GM19455 (cell line): ENCODE results near the gene SAP30L.

Source experiments
- ATAC-seq: cut with Tn5 transposase; IDR thresholded peaks from one replicate; pipeline ENCODE4 v1.9.1; 2021; ENCODE audit not compliant: unreplicated experiment

The SAP30L gene

DNA sequence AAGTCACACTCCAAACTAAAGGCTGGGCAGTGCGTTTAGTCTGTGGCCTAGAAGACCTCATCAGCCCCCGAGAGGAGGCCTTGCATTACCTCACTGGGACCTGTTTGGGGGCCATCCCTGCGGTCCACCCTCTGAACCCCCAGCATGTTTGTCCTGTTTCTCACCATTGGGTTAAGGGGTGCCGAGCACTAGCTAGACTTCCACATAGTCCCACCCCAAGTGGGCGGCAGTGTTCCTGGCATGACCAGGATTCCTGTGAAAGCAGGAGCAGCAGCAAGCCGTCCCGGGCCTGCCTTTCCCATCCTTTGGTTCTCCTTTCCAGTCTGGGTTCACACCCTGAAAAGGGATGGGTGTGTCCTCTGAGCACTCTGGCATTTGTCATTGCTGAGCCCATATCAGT is 26.6 kb upstream of the SAP30L start:
- no peak for ATAC-seq

DNA sequence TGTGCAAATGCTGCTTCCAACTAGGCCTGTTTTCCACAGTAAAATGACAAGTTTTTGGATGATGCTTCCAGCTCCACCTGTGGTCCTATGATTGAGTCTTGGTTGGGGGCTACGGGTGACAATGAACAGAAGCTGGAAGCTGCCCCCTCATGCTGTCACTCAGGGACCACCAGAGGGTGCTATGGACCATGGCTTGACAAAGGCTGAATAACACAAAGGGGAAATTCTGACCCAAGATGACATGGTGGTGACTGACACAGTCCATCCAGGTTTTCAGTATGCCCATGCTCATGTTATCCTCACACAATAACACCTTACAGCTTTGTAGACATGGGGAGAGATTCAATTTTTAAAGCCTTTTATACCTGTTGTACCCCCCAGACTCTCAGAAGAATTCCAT is 23.9 kb upstream of the SAP30L start:
- ATAC-seq, result no peak

DNA sequence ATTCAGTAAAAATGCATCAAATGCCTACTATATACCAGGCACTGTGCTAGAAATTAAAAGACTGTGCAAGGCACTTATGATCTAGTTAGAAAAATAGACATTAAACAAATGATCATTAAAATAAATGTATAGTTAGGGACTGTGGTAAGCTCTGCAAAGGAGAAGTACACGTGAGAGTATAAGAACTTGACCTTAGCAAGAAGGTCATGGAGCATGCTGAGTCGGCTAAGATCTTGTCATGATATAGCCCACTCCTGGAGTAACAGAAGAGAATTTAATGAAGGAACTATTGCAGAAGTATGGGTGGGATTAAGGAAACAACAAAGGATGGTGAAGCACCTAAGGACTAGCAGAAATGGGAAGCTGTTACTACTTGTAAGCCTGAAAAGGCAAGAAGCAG is 23.5 kb upstream of the SAP30L start:
- ATAC-seq, result no peak

DNA sequence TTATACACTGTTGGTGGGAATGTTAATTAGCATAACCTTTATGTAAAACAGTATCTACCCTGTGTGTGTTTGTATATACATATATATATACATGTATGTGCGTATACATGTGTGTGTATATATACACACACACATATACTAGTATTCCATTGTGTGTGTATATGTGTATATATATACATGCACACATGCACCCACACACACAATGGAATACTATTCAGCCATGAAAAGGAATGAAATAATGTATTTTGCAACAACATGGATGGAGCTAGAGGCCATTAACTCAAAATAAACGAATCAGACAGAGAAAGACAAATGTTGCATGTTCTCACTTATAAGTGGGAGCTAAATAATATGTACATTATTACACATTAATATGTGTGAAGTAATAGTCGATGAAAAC is 17.6 kb upstream of the SAP30L start:
- no peak for ATAC-seq

DNA sequence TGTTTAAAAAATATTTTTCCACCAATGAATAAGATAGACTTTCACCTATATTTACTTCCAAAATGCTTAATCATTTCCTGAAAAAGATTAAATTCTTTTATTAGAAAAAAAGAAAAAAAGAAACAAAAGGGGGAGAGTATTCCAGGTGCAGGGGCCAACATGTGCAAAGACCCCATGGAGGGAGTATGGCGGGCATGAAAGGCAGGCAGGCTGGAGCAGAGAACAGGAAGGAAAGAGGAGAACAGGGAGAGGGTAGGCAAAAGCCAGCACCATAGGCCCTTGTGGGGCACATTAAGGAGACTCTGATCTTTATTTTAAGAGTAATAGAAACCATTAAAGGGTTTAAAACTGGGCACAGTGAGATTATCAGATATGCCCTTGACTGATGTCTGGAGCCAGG is 16.5 kb upstream of the SAP30L start:
- ATAC-seq, result no peak

DNA sequence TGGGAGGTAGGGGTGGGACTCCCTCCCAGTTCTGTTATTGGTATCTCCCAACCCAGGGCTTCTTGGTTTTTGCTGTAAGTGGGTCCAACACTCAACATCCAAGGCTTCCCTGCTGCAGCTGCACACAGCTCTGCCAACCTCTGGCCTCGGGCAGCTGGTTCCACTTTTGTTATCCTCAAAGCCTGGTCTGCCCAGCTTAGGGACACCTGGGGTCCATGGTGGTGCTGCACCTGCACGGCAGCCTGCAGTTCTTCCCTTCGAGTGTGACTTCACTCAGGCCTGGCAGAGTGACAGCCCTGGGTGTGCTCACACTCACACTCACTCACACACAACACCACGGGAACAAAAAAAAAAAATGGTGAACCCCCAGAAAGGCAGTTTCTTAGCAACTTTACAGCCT is 15.3 kb upstream of the SAP30L start:
- no peak for ATAC-seq

DNA sequence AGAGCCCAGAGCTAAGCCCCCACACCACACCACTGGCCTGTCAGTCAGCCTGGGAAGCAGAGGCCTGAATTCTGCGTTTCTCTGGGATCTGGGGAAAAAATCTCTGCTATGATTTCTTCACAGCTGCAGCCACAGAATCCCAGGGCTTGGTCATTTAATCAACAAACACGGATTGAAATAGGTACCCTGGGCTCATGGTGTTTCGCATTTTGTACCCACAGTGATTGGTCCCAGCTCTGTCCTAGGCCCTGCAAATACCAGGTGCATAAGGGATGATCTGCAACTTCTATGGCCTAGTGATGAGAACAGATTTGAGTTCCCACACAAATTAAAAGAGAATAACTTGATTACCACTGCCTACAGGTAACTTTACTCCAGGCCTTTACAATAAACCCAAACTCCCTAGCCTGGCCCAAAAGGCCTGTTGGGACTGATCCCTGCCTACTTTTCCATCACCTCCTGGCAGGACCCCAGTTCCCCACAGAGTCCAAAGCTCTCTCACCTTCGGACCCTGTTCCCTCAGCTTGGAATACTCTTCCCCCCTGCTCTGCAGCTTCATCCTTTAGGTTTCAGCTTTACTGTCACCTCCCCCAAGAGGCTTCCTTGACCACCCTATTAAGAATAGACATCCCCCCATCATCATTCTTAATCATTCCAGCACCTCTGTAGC is 14.7 kb upstream of the SAP30L start:
- ATAC-seq, result no peak

DNA sequence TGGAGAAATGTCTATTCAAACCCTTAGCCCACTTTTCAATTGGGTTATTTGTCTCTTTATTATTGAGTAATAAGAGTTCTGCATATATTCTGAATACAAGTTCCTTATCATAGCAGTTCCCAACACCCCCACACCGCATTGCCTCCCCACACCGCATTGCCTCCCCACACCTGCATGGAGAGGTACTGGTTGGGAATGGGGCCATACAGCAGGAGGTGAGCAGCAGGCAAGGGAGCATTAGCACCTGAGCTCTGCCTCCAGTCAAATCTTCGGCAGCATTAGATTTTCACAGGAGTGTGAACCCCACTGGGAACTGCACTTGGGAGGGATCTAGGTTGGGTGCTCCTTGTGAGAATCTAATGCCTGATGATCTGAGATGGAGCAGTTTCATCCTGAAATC is 10.6 kb upstream of the SAP30L start:
- no peak for ATAC-seq

DNA sequence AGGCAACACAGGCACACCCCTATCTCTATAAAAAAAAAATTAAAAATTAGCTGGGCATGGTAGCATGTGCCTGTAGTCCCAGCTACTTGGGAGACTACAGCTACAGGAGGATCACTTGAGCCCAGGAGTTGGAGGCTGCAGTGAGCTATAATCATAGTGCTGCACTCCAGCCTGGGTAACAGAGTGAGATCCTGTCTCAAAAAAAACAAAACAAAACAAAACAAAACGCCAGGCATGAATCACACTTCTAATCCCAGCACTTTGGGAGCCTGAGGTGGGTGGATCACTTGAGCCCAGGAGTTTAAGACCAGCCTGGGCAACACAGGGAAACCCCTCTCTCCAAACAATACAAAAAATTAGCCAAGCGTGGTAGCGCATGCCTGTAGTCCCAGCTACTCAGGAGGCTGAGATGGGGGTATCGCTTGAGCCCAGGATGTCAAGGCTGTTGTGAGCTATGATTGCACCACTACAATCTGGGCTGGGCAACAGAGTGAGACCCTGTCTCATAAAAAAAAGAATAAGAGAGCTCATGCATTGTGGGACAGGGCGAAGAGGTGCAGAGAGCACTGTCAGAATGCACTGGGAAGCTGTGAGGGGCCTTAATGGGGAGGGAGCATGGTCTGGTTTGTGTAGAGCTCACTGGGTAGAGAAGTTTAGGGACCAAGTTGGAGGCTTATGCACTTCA is 8.4 kb upstream of the SAP30L start:
- ATAC-seq, result no peak

DNA sequence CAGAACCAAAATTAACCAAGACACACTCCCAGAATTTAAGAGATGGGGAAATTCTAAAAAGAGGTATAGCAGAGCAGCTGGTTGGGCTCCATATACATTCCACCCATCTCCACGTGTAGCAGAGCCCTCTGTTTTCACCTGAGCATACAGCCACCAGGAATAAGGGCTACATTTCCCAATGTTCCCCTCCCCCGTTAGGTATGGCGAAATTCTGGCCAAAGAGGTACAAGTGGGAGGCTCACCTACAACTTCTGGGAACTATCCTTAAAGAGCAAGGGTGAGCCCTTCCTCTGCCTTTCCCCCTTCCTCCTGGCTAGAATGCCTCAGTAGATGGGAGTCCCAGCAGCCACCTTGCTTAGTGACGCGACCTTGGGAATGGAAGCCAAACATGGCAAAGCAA is 5.3 kb upstream of the SAP30L start:
- no peak for ATAC-seq

DNA sequence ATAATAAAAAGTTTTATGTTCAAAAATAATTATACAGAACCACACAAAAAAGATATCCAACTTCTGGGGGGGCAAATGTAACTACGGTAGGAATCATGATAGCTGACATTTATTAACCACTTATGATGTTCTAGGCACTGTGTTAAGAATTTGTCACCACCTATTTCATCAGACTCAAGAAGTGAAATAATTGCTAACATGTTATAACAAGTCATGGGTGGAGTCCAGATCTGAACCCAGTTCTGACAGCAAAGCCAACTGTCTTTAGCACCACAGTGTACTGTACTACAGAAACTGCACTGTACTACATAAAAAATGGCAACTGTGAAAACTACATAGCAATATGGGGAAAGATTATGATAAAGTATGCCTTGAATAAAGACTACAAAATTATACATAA is 3.0 kb upstream of the SAP30L start:
- ATAC-seq, result no peak

DNA sequence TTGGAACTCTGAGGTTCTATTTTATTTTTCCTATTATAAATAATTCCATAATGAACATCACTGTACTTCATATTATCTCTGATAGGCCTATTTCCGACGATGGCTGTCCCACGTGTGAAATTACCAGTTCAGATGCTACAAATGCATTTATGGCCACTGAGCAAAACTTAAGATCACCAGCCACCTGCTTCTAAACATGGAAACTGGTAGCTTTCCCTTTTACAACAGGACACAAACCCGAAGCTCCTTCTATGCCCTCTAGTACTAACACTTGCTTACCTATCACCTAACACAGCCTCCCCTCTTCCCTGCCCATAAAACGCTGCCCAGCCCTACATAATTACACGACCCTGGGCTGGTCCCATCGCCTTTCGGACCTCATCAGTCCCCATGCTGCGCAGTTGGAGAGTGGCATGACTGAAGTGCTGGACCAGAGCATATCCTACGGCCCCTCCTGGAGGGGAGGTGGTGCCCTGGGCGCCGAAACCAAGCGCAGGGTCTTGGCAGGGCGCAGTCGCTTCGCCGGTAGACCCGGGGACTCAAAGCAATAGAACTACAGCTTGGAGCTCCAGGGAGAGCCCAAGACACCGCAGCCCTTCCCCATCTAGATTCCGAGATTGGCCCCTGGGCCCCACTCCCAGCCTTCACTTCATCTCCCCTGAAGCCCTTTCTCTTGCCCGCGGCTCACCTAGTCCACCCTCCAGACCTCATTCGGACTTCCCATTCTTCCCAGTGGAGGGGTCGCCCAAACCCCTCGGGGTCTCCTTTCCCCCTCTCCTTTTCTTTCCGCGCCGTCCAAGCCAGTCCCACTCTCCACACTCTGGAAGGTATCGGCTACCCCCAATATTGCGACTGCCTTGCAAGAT is 1.0 kb upstream of the SAP30L start:
- ATAC-seq, result no peak

DNA sequence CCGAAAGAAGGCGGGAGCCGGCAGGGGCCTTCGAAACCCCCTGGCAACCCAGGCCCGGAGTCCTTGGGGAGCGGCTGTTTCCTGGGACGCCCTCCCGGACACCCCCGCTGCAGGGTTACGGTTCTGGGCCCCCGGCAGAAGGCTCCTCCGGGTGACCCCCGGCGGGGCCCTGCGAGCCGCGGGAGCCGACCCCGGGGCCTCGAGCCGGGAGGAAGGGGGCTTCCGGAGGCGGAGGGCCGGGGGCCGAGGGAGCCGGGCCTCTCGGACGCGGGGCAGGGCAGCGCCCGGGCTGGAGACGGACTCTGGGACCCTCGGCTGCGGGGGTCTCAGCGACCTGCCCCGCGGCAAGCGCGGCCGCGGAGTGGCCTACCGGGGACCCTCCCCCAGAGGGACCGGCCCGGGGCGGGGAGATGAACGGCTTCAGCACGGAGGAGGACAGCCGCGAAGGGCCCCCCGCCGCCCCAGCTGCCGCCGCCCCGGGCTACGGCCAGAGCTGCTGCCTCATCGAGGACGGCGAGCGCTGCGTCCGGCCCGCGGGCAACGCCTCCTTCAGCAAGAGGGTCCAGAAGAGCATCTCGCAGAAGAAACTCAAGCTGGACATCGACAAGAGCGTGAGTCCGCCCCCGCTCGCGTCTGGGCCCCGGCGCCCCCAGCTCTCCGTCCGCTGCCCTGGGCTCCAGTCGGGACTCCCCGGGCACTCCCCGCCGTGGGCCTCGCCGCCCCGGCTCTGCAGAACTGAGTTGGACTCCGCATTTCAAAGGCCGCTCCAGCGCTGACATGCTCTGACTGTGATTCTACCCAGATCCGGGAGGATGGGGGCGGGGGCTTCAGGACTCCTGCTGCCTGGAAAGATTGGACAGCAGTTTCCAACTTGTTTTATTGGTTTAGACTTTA is 645 bp downstream of the SAP30L start:
- peak; percentile 27 for ATAC-seq

DNA sequence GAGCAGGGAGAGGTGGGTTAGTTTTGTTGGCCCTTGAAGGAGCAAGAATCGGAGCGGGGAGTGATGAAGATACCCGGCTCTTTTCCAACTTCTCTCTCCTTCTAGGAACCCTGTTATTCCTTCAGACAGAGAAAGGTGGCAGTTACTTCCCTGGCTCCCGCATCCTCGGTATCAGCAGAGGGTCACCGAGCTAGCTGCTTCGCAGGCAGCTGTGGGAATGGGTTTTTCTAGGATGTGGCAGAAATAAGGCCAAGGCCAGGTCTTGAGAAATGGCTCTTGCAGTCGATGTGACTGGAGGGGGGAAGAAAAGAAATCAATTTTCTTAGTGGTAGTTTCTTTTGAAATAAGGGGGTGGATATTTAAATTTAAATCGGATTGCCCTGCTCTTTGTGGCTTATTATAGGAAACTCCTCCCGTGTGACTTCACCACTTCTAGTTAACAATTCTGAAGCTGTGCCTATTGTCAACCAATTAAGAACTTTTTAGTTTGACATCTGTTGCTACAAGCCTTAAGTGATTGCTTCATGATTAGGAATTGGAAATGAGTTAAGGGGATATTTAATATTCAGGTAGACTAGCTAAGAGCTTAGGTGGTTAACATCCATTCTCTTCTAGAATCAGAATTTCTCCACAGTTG is 1.4 kb downstream of the SAP30L start:
- ATAC-seq, result no peak

DNA sequence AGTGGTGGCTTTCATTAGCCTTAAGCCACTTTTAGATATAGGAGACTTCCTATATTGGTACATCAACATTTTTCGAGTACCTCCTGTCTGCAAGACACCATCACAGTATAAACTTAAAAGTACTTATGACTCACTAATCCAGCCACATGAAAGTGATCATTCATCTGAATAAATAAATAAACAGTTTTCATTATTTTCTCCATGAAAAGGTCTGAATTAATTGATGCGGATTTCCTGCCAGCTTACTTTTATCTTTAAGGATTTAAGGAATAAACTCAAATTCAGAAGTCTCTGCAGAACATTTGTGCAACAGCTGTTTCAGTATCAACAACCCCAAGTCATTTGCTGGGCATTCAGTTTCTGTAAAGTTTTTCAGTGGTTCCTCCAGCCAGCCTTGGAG is 4.0 kb downstream of the SAP30L start:
- ATAC-seq, result no peak

DNA sequence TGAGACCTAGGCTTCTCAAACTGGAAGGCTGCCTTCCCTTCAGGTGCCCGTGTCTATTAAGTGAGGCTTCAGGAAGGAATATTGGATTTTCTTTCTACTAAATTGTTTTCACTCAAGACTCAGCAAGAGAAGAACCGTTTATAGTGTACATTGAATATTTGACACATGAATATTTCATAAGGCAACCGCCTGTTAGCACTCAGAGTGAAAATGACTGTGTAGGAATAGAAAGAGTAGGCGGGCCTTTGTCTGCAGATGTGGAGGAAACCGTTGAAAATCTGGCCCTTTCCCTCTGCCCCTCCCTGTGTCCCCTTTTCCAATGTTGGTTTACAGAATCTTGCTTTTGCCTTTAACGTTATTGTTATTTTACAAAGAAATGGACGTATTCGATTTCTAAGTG is 6.2 kb downstream of the SAP30L start:
- ATAC-seq, result no peak

DNA sequence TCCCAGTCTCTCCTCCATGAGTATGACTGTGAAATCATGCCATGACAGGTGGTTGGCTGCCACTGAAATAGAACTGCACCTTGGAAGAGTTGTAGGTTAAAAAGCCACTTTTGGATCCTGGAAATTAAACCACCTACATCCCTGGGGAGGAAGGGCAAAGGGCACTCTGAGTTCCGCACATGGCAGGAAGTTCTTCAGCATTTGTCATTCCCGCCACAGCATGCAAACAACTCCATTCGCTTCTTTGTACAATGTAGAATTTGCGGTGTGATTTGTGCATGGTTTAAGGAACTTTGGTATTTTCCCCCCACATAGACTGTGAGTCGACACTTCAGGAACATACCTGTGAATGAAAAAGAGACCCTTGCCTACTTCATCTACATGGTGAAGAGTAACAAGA is 9.8 kb downstream of the SAP30L start:
- no peak for ATAC-seq

DNA sequence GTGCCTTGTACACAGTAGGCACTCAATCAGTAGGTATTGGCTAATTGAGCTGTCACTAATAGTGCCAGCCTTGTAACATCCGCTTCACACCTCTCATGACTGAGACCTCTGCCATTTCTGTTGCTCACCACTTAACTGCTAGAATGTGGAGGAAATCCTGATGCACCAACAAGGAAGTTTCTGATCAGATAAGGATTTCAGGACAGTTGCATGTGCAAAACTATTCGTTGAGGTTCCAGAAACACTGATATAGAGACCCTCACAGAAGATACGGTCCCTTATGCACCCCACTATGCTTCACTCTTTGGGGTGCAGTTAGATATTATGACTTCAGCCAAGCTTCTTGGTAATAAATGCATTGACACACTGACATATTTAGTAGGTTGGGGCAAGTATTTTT is 10.7 kb downstream of the SAP30L start:
- ATAC-seq, result no peak

DNA sequence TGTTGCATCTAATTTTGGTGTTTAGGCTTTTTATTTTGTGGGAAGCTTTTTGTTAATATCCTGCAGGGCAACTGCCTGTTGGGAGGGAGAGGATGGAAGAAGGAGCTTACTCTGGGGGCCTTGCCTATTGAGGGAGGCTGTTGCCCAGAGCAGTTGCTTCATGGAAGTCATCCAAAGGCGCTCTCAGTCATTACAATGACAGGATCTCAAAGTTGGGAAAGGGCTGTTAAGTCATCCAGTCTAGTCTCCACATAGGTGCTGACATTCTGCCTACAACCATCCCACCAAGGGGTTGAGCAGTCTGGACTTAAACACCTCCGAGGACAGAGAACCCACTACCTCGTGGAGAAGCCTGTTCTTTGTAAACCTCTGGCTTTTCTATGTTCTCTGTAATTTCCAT is 13.2 kb downstream of the SAP30L start:
- no peak for ATAC-seq

DNA sequence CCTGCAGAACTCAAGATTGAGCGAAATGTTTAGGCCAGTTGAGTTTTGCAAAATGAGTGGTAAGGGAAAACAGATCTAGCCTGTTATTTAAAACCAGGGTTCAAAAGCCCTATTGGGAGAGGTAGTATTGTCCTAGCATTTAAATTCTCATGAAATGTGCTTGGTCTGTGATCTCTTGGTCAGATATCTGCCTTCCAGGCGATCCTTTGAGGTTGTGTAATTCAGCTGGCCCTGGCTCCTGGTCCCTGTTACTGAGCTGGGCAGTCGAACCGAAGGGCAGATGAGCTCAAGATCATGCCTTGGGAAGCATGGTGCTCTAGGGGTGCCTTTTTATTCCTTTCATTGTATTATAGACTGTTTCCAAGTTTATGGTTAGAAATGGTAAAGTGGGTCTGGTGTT is 14.4 kb downstream of the SAP30L start:
- no peak for ATAC-seq

DNA sequence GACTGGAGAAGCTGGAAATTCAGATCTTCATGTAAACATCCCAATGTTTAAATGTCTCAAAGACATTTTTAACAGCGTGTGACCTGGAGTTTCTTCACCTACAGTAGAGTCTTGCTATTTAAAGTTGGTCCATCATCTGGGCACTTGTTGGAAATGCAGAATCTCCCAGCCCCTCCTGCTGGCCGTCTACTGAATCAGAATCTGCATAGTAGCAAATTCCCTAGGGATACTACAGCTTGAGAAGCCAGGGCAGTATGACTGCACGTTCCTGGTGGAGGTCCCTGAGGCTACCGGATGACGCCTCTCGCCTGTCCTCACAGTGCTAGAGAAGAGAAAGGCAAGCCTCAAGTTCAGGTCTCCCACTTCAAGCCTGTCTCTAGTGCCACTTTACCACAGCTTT is 15.7 kb downstream of the SAP30L start:
- ATAC-seq, result no peak
